ENCODE measurements around the gene AGMO. TPM values are rescaled to one million over a fixed set of nuclear protein-coding genes. Genes with fewer than 3 reads are reported as not detected.

AGMO gene
- polyA plus RNA-seq, 1 donor (not counting 4 experiments of a cell fraction or from before 2014, with no cell fraction given) = not detected

- DNase-seq (ENCODE audit: low read depth, low spot score) = no peak
- FAIRE-seq = no peak
- no peak overlapping the region for H3K4me2 ChIP-seq (ENCODE audit: control insufficient read depth, extremely low read depth, insufficient read depth, low read depth, low read length)
Observed at GRCh38 chr7:15389073-15389472, 172.7 kb downstream of the AGMO start.

GRCh38 chr7:15378494-15379145 is 183.2 kb downstream of the AGMO start:
- no peak for FAIRE-seq
- no peaks in the 10 kb centered on the region for H3K27me3 ChIP-seq (ENCODE audit: control insufficient read depth, extremely low read depth, insufficient read depth, low read length)
- no peaks in the 10 kb centered on the region for H3K9me3 ChIP-seq (ENCODE audit: control insufficient read depth, low read depth, low read length)
- no peaks in the 10 kb centered on the region for H3K36me3 ChIP-seq (ENCODE audit: control insufficient read depth in 2 of 2, extremely low read depth in 1 of 2, insufficient read depth in 2 of 2, low read length in 2 of 2)
- H4K20me1 ChIP-seq (ENCODE audit: control insufficient read depth, extremely low read depth, insufficient read depth, low read length) = no peaks in the 10 kb centered on the region
- H3K27ac ChIP-seq (ENCODE audit: control insufficient read depth, insufficient read depth, low read length) = no peak overlapping the region
- no peak for DNase-seq (ENCODE audit: low read depth, low spot score)
- H3K4me3 ChIP-seq (ENCODE audit: control insufficient read depth in 2 of 3, extremely low read depth in 1 of 3, insufficient read depth in 2 of 3, low read depth in 1 of 3, low read length in 3 of 3) = no peak overlapping the region
- no peak overlapping the region for H3K9ac ChIP-seq (ENCODE audit: control insufficient read depth, extremely low read depth, insufficient read depth, low read length)
- H3K4me1 ChIP-seq (ENCODE audit: control insufficient read depth, extremely low read depth, insufficient read depth, low read length) = no peaks in the 10 kb centered on the region
- H2AFZ ChIP-seq (ENCODE audit: control insufficient read depth, low read length) = no peak overlapping the region
- no peaks in the 10 kb centered on the region for H3K79me2 ChIP-seq (ENCODE audit: control insufficient read depth, insufficient read depth, low read length)
- dilution Hi-C loops (cut with MboI; ENCODE audit: extremely low pct_ligation_motif_present, low sequenced_read_pairs) = no loop called here
- H3K4me2 ChIP-seq (ENCODE audit: control insufficient read depth, extremely low read depth, insufficient read depth, low read depth, low read length) = no peak overlapping the region
- TF ChIP-seq EZH2 (IDR thresholded peaks at IDR 0.05; ENCODE audit: low read length) (no peak), CTCF (optimal IDR thresholded peaks at IDR 0.05 in 1 of 3, IDR thresholded peaks at IDR 0.05 in 1 of 3, conservative IDR thresholded peaks at IDR 0.05 in 1 of 3; ENCODE audit: extremely low read depth in 1 of 3, insufficient read depth in 2 of 3, low read length in 3 of 3) (no peak)
- no peaks in the 10 kb centered on the region for H3K9me1 ChIP-seq (ENCODE audit: control insufficient read depth, extremely low read depth, insufficient read depth, low read length)

More at GRCh38 chr7:15389073-15389472, 172.7 kb downstream of the AGMO start:
- Histone ChIP-seq H3K27me3 (ENCODE audit: control insufficient read depth, extremely low read depth, insufficient read depth, low read length) (no peaks in the 10 kb centered on the region), H3K79me2 (ENCODE audit: control insufficient read depth, insufficient read depth, low read length) (no peaks in the 10 kb centered on the region), H3K27ac (ENCODE audit: control insufficient read depth, insufficient read depth, low read length) (no peak overlapping the region), H3K9ac (ENCODE audit: control insufficient read depth, extremely low read depth, insufficient read depth, low read length) (no peak overlapping the region), H2AFZ (ENCODE audit: control insufficient read depth, low read length) (no peak overlapping the region), H3K9me1 (ENCODE audit: control insufficient read depth, extremely low read depth, insufficient read depth, low read length) (no peaks in the 10 kb centered on the region), H3K9me3 (ENCODE audit: control insufficient read depth, low read depth, low read length) (no peaks in the 10 kb centered on the region), H3K4me3 (ENCODE audit: control insufficient read depth in 2 of 3, extremely low read depth in 1 of 3, insufficient read depth in 2 of 3, low read depth in 1 of 3, low read length in 3 of 3) (no peak overlapping the region), H3K36me3 (ENCODE audit: control insufficient read depth in 2 of 2, extremely low read depth in 1 of 2, insufficient read depth in 2 of 2, low read length in 2 of 2) (no peaks in the 10 kb centered on the region), H4K20me1 (ENCODE audit: control insufficient read depth, extremely low read depth, insufficient read depth, low read length) (no peaks in the 10 kb centered on the region), H3K4me1 (ENCODE audit: control insufficient read depth, extremely low read depth, insufficient read depth, low read length) (no peaks in the 10 kb centered on the region)
- no peak for TF ChIP-seq CTCF (optimal IDR thresholded peaks at IDR 0.05 in 1 of 3, IDR thresholded peaks at IDR 0.05 in 1 of 3, conservative IDR thresholded peaks at IDR 0.05 in 1 of 3; ENCODE audit: extremely low read depth in 1 of 3, insufficient read depth in 2 of 3, low read length in 3 of 3)
- TF ChIP-seq EZH2 (IDR thresholded peaks at IDR 0.05; ENCODE audit: low read length) = no peak
- dilution Hi-C loops (cut with MboI; ENCODE audit: extremely low pct_ligation_motif_present, low sequenced_read_pairs) = no loop called here

All from keratinocyte (primary cell).